GM19468 (cell line): ENCODE measurements around the gene ALX3.

Experiments
- ATAC-seq: cut with Tn5 transposase; IDR thresholded peaks from one replicate; pipeline ENCODE4 v1.9.1; 2021; ENCODE audit warnings: mild to moderate bottlenecking, moderate library complexity, moderate number of reproducible peaks; ENCODE audit not compliant: unreplicated experiment; ENCODE audit errors: extremely low read depth

Gene ALX3

GRCh38 chr1:110011527-110012041 is 58.9 kb downstream of the ALX3 start:
- ATAC-seq: peak; percentile 77
